NCI-H1092 treated with DMSO at 0.1 percent for 48 hours (cell line): ENCODE results near the gene ZBED5.
A peak's percentile ranks its signal among the peaks of the same experiment; 100 is the strongest.
"Not testable (repeated sequence)": the region's sequence is repeated elsewhere in the genome, so short reads cannot be mapped to it uniquely, and the experiment has no call there.

Experiments used
- DNase-seq: peaks from one replicate; lab custom pipeline; 2025; lab: John Stamatoyannopoulos, UW

ZBED5 gene

GRCh38 chr11:10838083-10838482 is 19.8 kb downstream of the ZBED5 start:
- DNase-seq = no peak

GRCh38 chr11:10836884-10837283 is 21.0 kb downstream of the ZBED5 start:
- not testable (repeated sequence) for DNase-seq

DNA sequence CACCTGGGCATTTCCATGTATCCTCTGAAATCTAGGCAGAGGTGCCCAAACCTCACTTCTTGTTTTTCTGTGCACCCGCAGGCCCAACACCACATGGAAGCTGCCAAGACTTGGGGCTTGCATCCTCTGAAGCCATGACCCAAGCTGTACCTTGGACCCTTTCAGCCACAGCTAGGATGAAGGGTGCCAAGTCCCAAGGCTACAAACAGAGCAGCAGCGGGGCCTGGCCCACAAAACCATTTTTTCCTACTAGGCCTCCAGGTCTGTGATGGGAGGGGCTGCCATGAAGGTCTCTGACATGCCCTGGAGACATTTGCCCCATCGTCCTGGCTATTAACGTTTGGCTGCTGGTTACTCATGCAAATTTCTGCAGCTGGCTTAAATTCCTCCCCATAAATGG is 28.7 kb downstream of the ZBED5 start:
- DNase-seq = no peak

- DNase-seq = no peak
Measured at GRCh38 chr11:10828402-10828801, 29.5 kb downstream of the ZBED5 start.

GRCh38 chr11:10824888-10825287 is 33.0 kb downstream of the ZBED5 start:
- no peak for DNase-seq

- no peak for DNase-seq
Measured at GRCh38 chr11:10823152-10823579, 34.7 kb downstream of the ZBED5 start.

GRCh38 chr11:10822491-10822890 is 35.4 kb downstream of the ZBED5 start:
- not testable (repeated sequence) for DNase-seq

- DNase-seq = no peak
Measured at GRCh38 chr11:10818594-10818993, 39.3 kb downstream of the ZBED5 start.

GRCh38 chr11:10813945-10814344 is 43.9 kb downstream of the ZBED5 start:
- no peak for DNase-seq

GRCh38 chr11:10809373-10810160 is 48.3 kb downstream of the ZBED5 start:
- DNase-seq = peak; percentile 52

DNA sequence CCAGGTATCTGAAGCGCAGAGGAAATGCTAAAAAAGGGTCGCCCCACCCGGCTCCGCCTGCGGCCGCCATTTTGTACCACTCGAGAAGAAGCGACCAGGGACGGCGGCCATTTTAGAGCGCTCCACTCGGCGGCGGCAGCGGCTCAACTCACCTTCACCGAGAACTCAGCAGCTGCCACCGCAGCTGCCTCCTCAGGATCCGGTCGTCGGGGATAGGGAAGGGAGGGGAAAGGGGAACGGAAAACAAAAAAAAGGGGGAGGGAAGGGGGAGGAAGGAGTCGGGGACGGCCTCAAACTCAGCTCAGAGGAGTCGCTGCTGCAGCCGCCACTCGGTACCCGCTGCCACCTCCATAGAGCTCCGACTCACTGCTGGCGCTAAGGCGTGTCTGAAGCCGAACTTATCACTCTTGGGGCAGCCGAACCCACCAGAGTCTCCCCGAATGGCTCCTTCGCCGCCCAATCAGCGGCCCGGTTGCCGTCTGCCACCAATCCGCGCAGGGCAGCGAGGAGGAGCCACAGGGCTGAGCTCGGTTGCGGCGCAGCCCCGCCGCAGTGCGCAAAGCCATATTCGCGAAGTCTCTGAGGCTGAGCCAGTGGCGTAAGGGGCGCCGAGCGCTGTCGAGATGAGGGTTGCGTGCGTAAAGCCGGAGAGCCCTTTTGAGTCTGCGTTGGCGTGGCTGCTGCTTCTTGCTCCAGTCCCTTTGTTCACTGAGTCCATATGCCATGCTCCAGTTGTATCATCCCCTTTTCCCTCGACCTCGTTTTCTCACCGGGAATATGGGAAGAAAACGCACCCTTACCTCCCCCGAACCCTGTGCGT is 49.1 kb downstream of the ZBED5 start, which contains the start of gene EIF4G2:
Gene EIF4G2 (minus strand): TSS at position 374 of the 820 bp plus-strand sequence.
- peak; percentile 99 for DNase-seq

DNA sequence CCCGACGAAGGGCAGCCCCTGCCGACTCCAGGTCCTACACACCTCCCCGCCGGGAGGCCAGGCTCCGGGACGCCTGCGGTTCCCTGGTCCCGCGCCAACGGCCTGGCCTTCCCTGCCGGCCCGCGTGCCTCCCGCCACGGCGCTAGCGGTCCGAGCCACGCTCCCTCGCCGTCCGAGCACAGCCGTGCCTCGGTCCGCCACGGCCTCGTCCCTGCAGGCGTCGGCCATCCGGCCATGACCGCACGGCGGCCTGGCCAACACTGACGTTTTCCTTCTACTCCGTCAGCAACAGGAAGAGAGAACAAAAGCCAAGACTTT is 49.7 kb downstream of the ZBED5 start:
- DNase-seq = no peak

GRCh38 chr11:10807493-10808234 is 50.2 kb downstream of the ZBED5 start:
- DNase-seq = peak; percentile 69

GRCh38 chr11:10806206-10806605 is 51.6 kb downstream of the ZBED5 start:
- no peak for DNase-seq

- DNase-seq = no peak
Measured at GRCh38 chr11:10805741-10806140, 52.1 kb downstream of the ZBED5 start.

- DNase-seq = no peak
Measured at GRCh38 chr11:10803676-10804075, 54.2 kb downstream of the ZBED5 start.
